H1 (cell line): ENCODE results near the gene TBC1D9B. TPM values are rescaled to one million over a fixed set of nuclear protein-coding genes. Genes with fewer than 3 reads are reported as not detected.

ENCODE experiments used
- CTCF ChIA-PET: fragments of 300-600 bp; sonication (Branson Sonifier 250); formaldehyde crosslinking; loops from one replicate; lab custom pipeline; 2021; ENCODE audit not compliant: partially characterized antibody; lab: Charles Lee
- POLR2A ChIA-PET: fragments of 300-600 bp; sonication (Branson Sonifier 250); formaldehyde crosslinking; loops from one replicate; lab custom pipeline; 2021; ENCODE audit warnings: inconsistent platforms; ENCODE audit not compliant: partially characterized antibody; lab: Charles Lee
- DNase-seq, 2 experiments: peaks; one replicate each; pipeline versions ENCODE4 v3.0.0 to v3.0.0-alpha.2; 2010 to 2022; ENCODE audit warnings: low spot score in 2 of 2, low read depth in 1 of 2, mixed read lengths in 1 of 2
- FAIRE-seq: peaks from 2 replicates; lab custom pipeline; 2011; peaks lifted over from hg19 to GRCh38; lab: Jason Lieb, UNC
- H2AFZ ChIP-seq: 2 replicates; pipeline ENCODE4 v1.8.1; 2012; ENCODE audit warnings: low read length, inconsistent platforms
- H2AK5ac ChIP-seq: 2 replicates; pipeline ENCODE4 v1.6.1; 2013; ENCODE audit warnings: low read depth, low read length
- H2BK120ac ChIP-seq: replicated peaks from 2 replicates; pipeline ENCODE3; 2013; ENCODE audit warnings: low read depth, low read length, inconsistent platforms
- H2BK12ac ChIP-seq: 2 replicates; pipeline ENCODE4 v1.6.1; 2013; ENCODE audit warnings: low read depth, low read length
- H2BK15ac ChIP-seq: 2 replicates; pipeline ENCODE4 v1.6.1; 2013; ENCODE audit warnings: low read length
- H2BK20ac ChIP-seq: 2 replicates; pipeline ENCODE4 v1.6.1; 2013; ENCODE audit warnings: low read length
- H2BK5ac ChIP-seq: 2 replicates; pipeline ENCODE4 v1.6.1; 2013; ENCODE audit warnings: low read depth, low read length
- H3K14ac ChIP-seq: 2 replicates; pipeline ENCODE4 v1.6.1; 2013; ENCODE audit warnings: inconsistent platforms; ENCODE audit not compliant: insufficient read length
- H3K18ac ChIP-seq: 2 replicates; pipeline ENCODE4 v1.6.1; 2013; ENCODE audit warnings: low read length; ENCODE audit errors: extremely low read depth
- H3K23ac ChIP-seq: 2 replicates; pipeline ENCODE4 v1.6.1; 2013; ENCODE audit warnings: inconsistent platforms; ENCODE audit not compliant: insufficient read length
- H3K23me2 ChIP-seq: 2 replicates; pipeline ENCODE4 v1.6.1; 2013; ENCODE audit warnings: low read depth, low read length
- H3K27ac ChIP-seq: 2 replicates; pipeline ENCODE4 v1.6.1; 2011; ENCODE audit warnings: low read depth, low read length, inconsistent platforms
- H3K27me3 ChIP-seq, 4 experiments: replicated peaks in 1 of 4; 1 replicate in 1 of 4; 2 replicates in 3 of 4; pipeline versions ENCODE4 v1.6.1 to v1.8.1; 2011 to 2013; ENCODE audit warnings: low read length in 3 of 4, mild to moderate bottlenecking in 3 of 4, inconsistent platforms in 2 of 4, mixed read lengths in 2 of 4, moderate library complexity in 1 of 4; ENCODE audit not compliant: control insufficient read depth in 3 of 4, insufficient read depth in 3 of 4; ENCODE audit errors: extremely low read depth in 1 of 4
- H3K36me3 ChIP-seq, 4 experiments: 2 replicates each; pipeline versions ENCODE4 v1.6.1 to v1.8.1; 2011 to 2013; ENCODE audit warnings: mild to moderate bottlenecking in 4 of 4, low read length in 3 of 4, moderate library complexity in 2 of 4, control low read depth in 1 of 4, inconsistent platforms in 1 of 4; ENCODE audit not compliant: insufficient read depth in 4 of 4, control insufficient read depth in 2 of 4
- H3K4ac ChIP-seq: replicated peaks from 2 replicates; pipeline ENCODE3; 2013; ENCODE audit warnings: low read length, low read depth, mixed read lengths, inconsistent platforms; ENCODE audit not compliant: insufficient read length
- H3K4me1 ChIP-seq, 4 experiments: replicated peaks in 1 of 4; 1 replicate in 1 of 4; 2 replicates in 3 of 4; pipeline versions ENCODE4 v1.6.1 to v1.8.1; 2011 to 2013; ENCODE audit warnings: low read length in 3 of 4, inconsistent platforms in 2 of 4, mixed read lengths in 1 of 4; ENCODE audit not compliant: insufficient read depth in 4 of 4, control insufficient read depth in 3 of 4
- H3K4me2 ChIP-seq, 2 experiments: 2 replicates each; pipeline versions ENCODE4 v1.6.1 to v1.8.1; 2011 to 2013; ENCODE audit warnings: low read depth in 2 of 2, low read length in 2 of 2, control low read depth in 1 of 2, inconsistent platforms in 1 of 2, mild to moderate bottlenecking in 1 of 2; ENCODE audit not compliant: insufficient read depth in 1 of 2
- H3K4me3 ChIP-seq, 4 experiments: fragments of 200-600, 300-600 bp in 1 of 4; sonication (generic), shearing (Covaris generic), sonication (Bioruptor Twin) in 1 of 4; 2 replicates each; pipeline versions ENCODE4 v1.5.1 to v1.8.1; 2011 to 2016; ENCODE audit warnings: low read length in 4 of 4, low read depth in 3 of 4, control low read depth in 2 of 4, inconsistent platforms in 2 of 4, mild to moderate bottlenecking in 2 of 4, mixed read lengths in 1 of 4, moderate library complexity in 1 of 4; ENCODE audit not compliant: insufficient read depth in 2 of 4; ENCODE audit errors: extremely low read depth in 1 of 4
- H3K56ac ChIP-seq: replicated peaks from 2 replicates; pipeline ENCODE3; 2013; ENCODE audit warnings: low read depth, mild to moderate bottlenecking, mixed read lengths, low read length, inconsistent platforms; ENCODE audit not compliant: insufficient read length
- H3K79me1 ChIP-seq: 2 replicates; pipeline ENCODE4 v1.6.1; 2013; ENCODE audit warnings: low read depth, low read length, control low read depth
- H3K79me2 ChIP-seq, 2 experiments: 2 replicates each; pipeline versions ENCODE4 v1.6.1 to v1.8.1; 2012 to 2013; ENCODE audit warnings: low read length in 2 of 2, mild to moderate bottlenecking in 2 of 2, inconsistent platforms in 1 of 2; ENCODE audit not compliant: insufficient read depth in 2 of 2, control insufficient read depth in 1 of 2
- H3K9ac ChIP-seq, 4 experiments: replicated peaks in 1 of 4; 1 replicate in 1 of 4; 2 replicates in 3 of 4; pipeline versions ENCODE4 v1.6.1 to v1.8.1; 2011 to 2013; ENCODE audit warnings: low read depth in 3 of 4, low read length in 3 of 4, control low read depth in 2 of 4, mild to moderate bottlenecking in 2 of 4, moderate library complexity in 2 of 4, inconsistent platforms in 1 of 4; ENCODE audit errors: extremely low read depth in 1 of 4
- H3K9me3 ChIP-seq, 2 experiments: 2 replicates each; pipeline versions ENCODE4 v1.6.1 to v1.8.1; 2012 to 2013; ENCODE audit warnings: mild to moderate bottlenecking in 2 of 2, moderate library complexity in 2 of 2, control low read depth in 1 of 2, inconsistent platforms in 1 of 2, low read depth in 1 of 2, low read length in 1 of 2, mixed read lengths in 1 of 2; ENCODE audit not compliant: insufficient read depth in 2 of 2
- H4K20me1 ChIP-seq, 2 experiments: replicated peaks in 1 of 2; 2 replicates each; pipeline versions ENCODE3 to v1.8.1; 2011 to 2013; ENCODE audit warnings: inconsistent platforms in 2 of 2, low read length in 2 of 2, mild to moderate bottlenecking in 1 of 2; ENCODE audit not compliant: insufficient read depth in 2 of 2, control insufficient read depth in 1 of 2
- H4K5ac ChIP-seq: 2 replicates; pipeline ENCODE4 v1.6.1; 2013; ENCODE audit warnings: low read length, low read depth, mixed read lengths, inconsistent platforms; ENCODE audit not compliant: insufficient read length
- H4K8ac ChIP-seq: 2 replicates; pipeline ENCODE4 v1.8.0; 2013; ENCODE audit warnings: mild to moderate bottlenecking, moderate library complexity, low read length, inconsistent platforms; ENCODE audit not compliant: insufficient read depth; ENCODE audit errors: extremely low read depth
- H4K91ac ChIP-seq: replicated peaks from 2 replicates; pipeline ENCODE3; 2013; ENCODE audit warnings: low read length, mixed read lengths, inconsistent platforms; ENCODE audit not compliant: insufficient read length
- ATF3 ChIP-seq: IDR thresholded peaks from 2 replicates; pipeline ENCODE4 v1.6.1; 2011; ENCODE audit warnings: low read depth, mild to moderate bottlenecking, low read length; ENCODE audit not compliant: insufficient read depth
- CHD1 ChIP-seq: IDR thresholded peaks from 2 replicates; pipeline ENCODE4 v1.6.1; 2012; ENCODE audit warnings: low read depth, low read length, improper control_type of control experiment
- E2F6 ChIP-seq: IDR thresholded peaks from 2 replicates; pipeline ENCODE4 v1.6.1; 2012; ENCODE audit warnings: inconsistent platforms
- HDAC2 ChIP-seq, 2 experiments: fragments of 300-600 bp in 1 of 2; sonication (generic) in 1 of 2; IDR thresholded peaks; 2 replicates each; pipeline ENCODE4 v1.6.1; 2011 to 2012; ENCODE audit warnings: low read depth in 2 of 2, low read length in 2 of 2, mild to moderate bottlenecking in 2 of 2, moderate library complexity in 2 of 2, borderline replicate concordance in 1 of 2, inconsistent platforms in 1 of 2
- MAX ChIP-seq: IDR thresholded peaks from 2 replicates; pipeline ENCODE4 v1.6.1; 2012; ENCODE audit warnings: inconsistent platforms
- POLR2AphosphoS5 ChIP-seq: IDR thresholded peaks from 2 replicates; pipeline ENCODE4 v1.6.1; 2011; ENCODE audit warnings: low read depth, low read length
- POU5F1 ChIP-seq: IDR thresholded peaks from 2 replicates; pipeline ENCODE4 v1.6.1; 2011; ENCODE audit warnings: low read depth, mild to moderate bottlenecking, low read length, moderate library complexity
- RAD21 ChIP-seq, 2 experiments: IDR thresholded peaks in 1 of 2; conservative IDR thresholded peaks in 1 of 2; 2 replicates each; pipeline ENCODE4 v1.6.1; 2011; ENCODE audit warnings: low read depth in 2 of 2, low read length in 2 of 2, improper control_type of control experiment in 1 of 2, inconsistent platforms in 1 of 2, mild to moderate bottlenecking in 1 of 2, moderate library complexity in 1 of 2
- RNF2 ChIP-seq: fragments of 200-900, 300-1000 bp; sonication (generic); IDR thresholded peaks from 2 replicates; pipeline ENCODE4 v1.7.1; 2016; ENCODE audit warnings: borderline replicate concordance, low read depth, mild to moderate bottlenecking, antibody characterized with exemption, low read length; ENCODE audit not compliant: poor library complexity, severe bottlenecking; ENCODE audit errors: missing control alignments
- TAF7 ChIP-seq: optimal IDR thresholded peaks from 2 replicates; pipeline ENCODE3; 2011; ENCODE audit warnings: low read depth, mild to moderate bottlenecking, inconsistent platforms, low read length, moderate library complexity, borderline replicate concordance
- TBP ChIP-seq: IDR thresholded peaks from 2 replicates; pipeline ENCODE4 v1.6.1; 2011; ENCODE audit warnings: low read depth, low read length, improper control_type of control experiment
- WGBS, 2 experiments: shearing (Covaris generic) in 1 of 2; methylation state at CpG; one replicate each; pipeline versions ENCODE4 v1.1.6 to v1.1.7; 2013 to 2015; ENCODE audit warnings: low lambda C conversion rate in 2 of 2, mixed read lengths in 2 of 2, inconsistent platforms in 1 of 2, low coverage in 1 of 2, missing lambda C conversion rate in 1 of 2; ENCODE audit not compliant: insufficient replicate concordance in 2 of 2, insufficient coverage in 1 of 2, insufficient read length in 1 of 2; ENCODE audit errors: extremely low coverage in 1 of 2, missing lambda C conversion rate in 1 of 2; 5-methylcytosine and 5-hydroxymethylcytosine counted together
- polyA plus RNA-seq, 7 experiments: library from polyadenylated mRNA; depleted of rRNA in 3 of 7; stranded (reverse) in 5 of 7; unstranded in 2 of 7; fragments of >200 nt in 5 of 7; fragments of 200-250 nt in 2 of 7; gene quantifications; 1 replicate in 5 of 7; 2 replicates in 1 of 7; 4 replicates in 1 of 7; pipeline versions ENCODE4 v1.2.1 to v1.2.3, GENCODE V29; 2011 to 2013; ENCODE audit warnings: missing spikeins in 2 of 7, mixed read lengths in 2 of 7
- total RNA-seq: library from RNA; stranded (reverse); fragmentation: NEBNext Ultra II Directional; extraction: Animal tissue kit (Norgen Biotek cat#: 25700); gene quantifications from 2 replicates; pipeline ENCODE4 v1.2.1, GENCODE V29; 2021

The TBC1D9B gene
- total and polyA plus RNA-seq, 2 of the 8 experiments (the other 6 are each of a cell fraction or from before 2014, with no cell fraction given): 33.6 to 57.1 TPM

GRCh38 chr5:179841621-179842020 is 66.1 kb downstream of the TBC1D9B start:
- Histone ChIP-seq H3K9ac (no peak overlapping the region), H3K23me2 (no peaks in the 10 kb centered on the region), H2BK5ac (no peak overlapping the region), H3K23ac (no peak overlapping the region), H4K91ac (no peak overlapping the region), H4K20me1 (peaks cover 2 to 6% of the 10 kb centered on the region in 2 experiments), H3K79me1 (no peaks in the 10 kb centered on the region), H3K18ac (no peak overlapping the region), H3K27ac (no peak overlapping the region), H2AFZ (no peak overlapping the region), H3K79me2 (no peaks in the 10 kb centered on the region), H2AK5ac (no peak overlapping the region), H4K5ac (no peak overlapping the region), H3K56ac (no peak overlapping the region), H4K8ac (no peak overlapping the region; the same call in 1 of the 2 replicates), H3K36me3 (peaks cover 15 to 53% (median 36%) of the 10 kb centered on the region in 4 experiments), H3K4ac (no peak overlapping the region), H3K14ac (no peak overlapping the region), H2BK20ac (no peak overlapping the region), H3K27me3 (no peaks in the 10 kb centered on the region), H3K9me3 (peaks cover under 1 to 9% of the 10 kb centered on the region in 2 experiments; a peak in 3 of 4 replicates), H2BK12ac (no peak overlapping the region), H3K4me2 (no peak overlapping the region), H3K4me1 (no peaks in the 10 kb centered on the region), H2BK120ac (no peak overlapping the region), H2BK15ac (no peak overlapping the region), H3K4me3 (no peak overlapping the region)
- ChIA-PET POLR2A (interaction anchor here (0.8 to 7.7 kb wide), 4 partner anchors 10 to 61 kb away, joined by 3 to 47 read pairs (median 4); no protein-coding TSS in a partner anchor), CTCF (interaction anchor here (0.7 kb wide), 1 partner anchor 149 kb away, joined by 3 read pairs; no protein-coding TSS in a partner anchor)
- 90% methylated on average over 8 of the region's 9 CpGs; no CpG with 5 or more reads in 1 of the 2 experiments for WGBS, 2 experiments
- no peak for FAIRE-seq
- DNase-seq: no peak
- TF ChIP-seq CHD1: no peak
- no peak for TF ChIP-seq E2F6
- TF ChIP-seq RAD21 (IDR thresholded peaks at IDR 0.05 in 1 of 2, conservative IDR thresholded peaks at IDR 0.05 in 1 of 2; ENCODE audit: low read depth in 2 of 2, low read length in 2 of 2): no peak
- TF ChIP-seq POU5F1: no peak
- TF ChIP-seq TAF7: no peak
- no peak for TF ChIP-seq TBP
- no peak for TF ChIP-seq MAX
- no peak for TF ChIP-seq RNF2
- TF ChIP-seq POLR2AphosphoS5: no peak
- no peak for TF ChIP-seq HDAC2 (IDR thresholded peaks at IDR 0.05; ENCODE audit: borderline replicate concordance in 1 of 2, low read depth in 2 of 2, low read length in 2 of 2)
- no peak for TF ChIP-seq ATF3
